Erythroblast (primary cell): Measurements from ENCODE around the gene TGM2.

Source experiments
- GATA1 ChIP-seq: IDR thresholded peaks from 2 replicates; pipeline ENCODE4 v1.6.1; 2011; ENCODE audit warnings: low read depth, mild to moderate bottlenecking, control low read depth, low read length, moderate library complexity
- POLR2A ChIP-seq: IDR thresholded peaks from 2 replicates; pipeline ENCODE4 v1.6.1; 2011; ENCODE audit warnings: mild to moderate bottlenecking, low read length

GRCh38 chr20:38116409-38117165 is 48.5 kb downstream of the TGM2 start:
- TF ChIP-seq POLR2A (no peak), GATA1 (no peak)
